ENCODE results near the gene SVOP.

GRCh38 chr12:108975024-108975593 lies 45.8 kb downstream of the SVOP start:
- no peak for TF ChIP-seq CTCF (IDR thresholded peaks at IDR 0.05)
- no peak for TF ChIP-seq POLR2A (IDR thresholded peaks at IDR 0.05)
- TF ChIP-seq EP300 (IDR thresholded peaks at IDR 0.05): no peak

All from tibial nerve (tissue), 4 donors.